ENCODE results near the gene GALNT10. TPM values are rescaled to one million over a fixed set of nuclear protein-coding genes. Genes with fewer than 3 reads are reported as not detected.

The GALNT10 gene
- total RNA-seq, 2 donors from 2014 or later = 19.0 to 19.1 TPM

GRCh38 chr5:154377754-154378533 is 187.4 kb downstream of the GALNT10 start:
- intact Hi-C loops (cut with DNase I) = no loop called here
- DNase-seq = no peak
- ATAC-seq = no peak

GRCh38 chr5:154380263-154380662 is 189.7 kb downstream of the GALNT10 start:
- ATAC-seq = no peak
- DNase-seq = no peak
- intact Hi-C loops (cut with DNase I) = no loop called here

GRCh38 chr5:154384480-154385235 is 194.1 kb downstream of the GALNT10 start:
- no peak for DNase-seq
- peak in 1 of 2 donors; percentile 23 for ATAC-seq

GRCh38 chr5:154385236-154385512 is 194.6 kb downstream of the GALNT10 start:
- intact Hi-C loops (cut with DNase I) = no loop called here
- DNase-seq (no peak), ATAC-seq (peak; percentile 26 to 50)

More at GRCh38 chr5:154384480-154385235, 194.1 kb downstream of the GALNT10 start:
- intact Hi-C loops (cut with DNase I) = no loop called here

GRCh38 chr5:154386952-154387629 is 196.6 kb downstream of the GALNT10 start:
- no peak for ATAC-seq
- intact Hi-C loops (cut with DNase I) = no loop called here
- DNase-seq = no peak

- ATAC-seq = no peak
- intact Hi-C loops (cut with DNase I) = no loop called here
- no peak for DNase-seq
These were observed 198.3 kb downstream of the GALNT10 start for GRCh38 chr5:154388842-154389241.

GRCh38 chr5:154390096-154390495 is 199.6 kb downstream of the GALNT10 start:
- ATAC-seq (no peak), DNase-seq (no peak)
- intact Hi-C loops (cut with DNase I) = no loop called here

GRCh38 chr5:154390746-154391359 is 200.3 kb downstream of the GALNT10 start:
- ATAC-seq = no peak
- DNase-seq = no peak
- intact Hi-C loops (cut with DNase I) = no loop called here

- ATAC-seq = no peak
These were observed 201.3 kb downstream of the GALNT10 start for GRCh38 chr5:154391788-154392187.

GRCh38 chr5:154393850-154394249 is 203.3 kb downstream of the GALNT10 start:
- no peak for DNase-seq
- no peak for ATAC-seq
- intact Hi-C loops (cut with DNase I) = no loop called here

More at GRCh38 chr5:154391788-154392187, 201.3 kb downstream of the GALNT10 start:
- intact Hi-C loops (cut with DNase I) = no loop called here
- DNase-seq = no peak

- DNase-seq = no peak
- peak; percentile 20 to 38 for ATAC-seq
- intact Hi-C loops (cut with DNase I) = no loop called here
These were observed 203.8 kb downstream of the GALNT10 start for GRCh38 chr5:154394307-154394706.

- DNase-seq (peak; percentile 46), ATAC-seq (peak in 1 of 2 donors; percentile 64)
- intact Hi-C loops (cut with DNase I) = no loop called here
These were observed 205.0 kb downstream of the GALNT10 start for GRCh38 chr5:154395407-154396106.

- DNase-seq (no peak), ATAC-seq (no peak)
- intact Hi-C loops (cut with DNase I) = no loop called here
These were observed 205.6 kb downstream of the GALNT10 start for GRCh38 chr5:154396128-154396527.

GRCh38 chr5:154397652-154398406 is 207.3 kb downstream of the GALNT10 start:
- intact Hi-C loops (cut with DNase I) = no loop called here
- DNase-seq (peak; percentile 51), ATAC-seq (peak in 1 of 2 donors; percentile 58)

- intact Hi-C loops (cut with DNase I) = loop anchor here in 1 of 2 donors (5.0 to 10.0 kb wide), 3 partner anchors 206 to 426 kb away; partner anchors contain the start of gene GALNT10
- no peak for ATAC-seq
- DNase-seq = no peak
These were observed 210.1 kb downstream of the GALNT10 start for GRCh38 chr5:154400678-154401077.

- DNase-seq (no peak), ATAC-seq (no peak)
- intact Hi-C loops (cut with DNase I) = loop anchor here in 1 of 2 donors (5.0 to 10.0 kb wide), 3 partner anchors 207 to 427 kb away; partner anchors contain the start of gene GALNT10
These were observed 210.8 kb downstream of the GALNT10 start for GRCh38 chr5:154401355-154401754.

GRCh38 chr5:154401931-154402330 is 211.4 kb downstream of the GALNT10 start:
- ATAC-seq (no peak), DNase-seq (no peak)
- intact Hi-C loops (cut with DNase I) = loop anchor here in 1 of 2 donors (5.0 to 10.0 kb wide), 3 partner anchors 207 to 427 kb away; partner anchors contain the start of gene GALNT10

- no peak for ATAC-seq
- no peak for DNase-seq
- intact Hi-C loops (cut with DNase I) = loop anchor here in 1 of 2 donors (5.0 to 10.0 kb wide), 3 partner anchors 208 to 428 kb away; partner anchors contain the start of gene GALNT10
These were observed 212.1 kb downstream of the GALNT10 start for GRCh38 chr5:154402611-154403010.

Data from left cardiac atrium (tissue), 4 donors.